COLO668 (cell line): ENCODE measurements around the gene ANGPTL4.
"Not testable (repeated sequence)": the region's sequence is repeated elsewhere in the genome, so short reads cannot be mapped to it uniquely, and the experiment has no call there.

Experiments used
- DNase-seq: peaks from one replicate; lab custom pipeline; 2025; ENCODE audit not compliant: unreplicated experiment; lab: John Stamatoyannopoulos, UW

The ANGPTL4 gene

DNA sequence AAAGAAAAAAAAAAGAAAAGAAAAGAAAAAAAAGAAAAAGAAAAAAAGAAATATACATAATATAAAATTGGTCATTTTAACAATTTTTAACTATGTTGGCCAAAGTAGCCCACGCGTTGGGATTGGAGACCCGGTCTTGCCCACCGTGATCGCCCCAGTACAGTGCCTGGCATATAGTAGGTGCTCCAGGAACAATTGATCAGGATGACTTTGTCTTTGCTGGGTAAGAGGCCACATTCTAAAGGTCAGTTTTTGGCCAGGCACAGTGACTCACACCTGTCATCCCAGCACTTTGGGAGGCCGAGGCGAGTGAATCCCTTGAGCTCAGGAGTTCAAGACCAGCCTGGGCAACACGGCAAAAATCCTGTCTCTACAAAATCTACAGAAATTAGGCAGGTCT, 3.8 kb upstream of the ANGPTL4 start:
- no peak for DNase-seq

DNA sequence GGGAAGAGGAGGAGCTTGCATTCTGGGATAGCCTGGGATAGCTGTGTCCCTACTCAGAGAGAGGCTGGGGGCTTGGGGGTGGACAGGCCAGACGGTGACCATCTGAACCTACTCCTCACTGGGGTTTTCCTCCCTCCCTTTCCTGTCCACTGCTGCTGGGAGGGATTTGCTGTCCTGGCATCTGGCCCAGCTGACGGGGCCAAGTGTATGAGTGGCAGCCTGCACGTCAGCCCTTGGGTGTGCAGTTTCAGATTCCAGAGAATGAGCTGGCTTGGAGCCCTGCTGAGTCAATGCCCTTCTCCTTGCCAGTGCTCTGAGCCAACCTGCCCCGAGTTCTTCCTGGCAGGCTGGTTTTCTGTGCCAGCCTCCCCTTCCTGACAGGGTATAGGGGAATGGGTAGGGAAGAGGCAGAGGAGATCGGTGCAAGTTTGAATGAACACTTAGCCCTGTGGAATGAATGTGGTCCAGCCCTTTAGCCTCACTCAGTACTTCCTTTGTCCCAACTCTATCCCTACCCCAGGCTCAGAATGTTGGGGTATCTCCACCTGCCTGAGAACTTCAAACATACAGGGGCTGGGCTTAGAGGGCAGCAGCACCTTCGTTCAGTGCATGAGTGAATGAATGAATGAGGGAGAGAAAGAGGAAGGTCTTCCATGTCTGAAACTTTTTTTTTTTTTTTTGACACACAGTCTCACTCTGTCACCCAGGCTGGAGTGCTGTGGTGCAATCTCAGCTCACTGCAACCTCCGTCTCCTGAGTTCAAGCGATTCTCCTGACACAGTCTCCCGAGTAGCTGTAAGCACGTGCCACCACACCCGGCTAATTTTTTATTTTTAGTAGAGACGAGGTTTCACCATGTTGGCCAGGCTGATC, 1.8 kb upstream of the ANGPTL4 start:
- DNase-seq = peak; percentile 56

DNA sequence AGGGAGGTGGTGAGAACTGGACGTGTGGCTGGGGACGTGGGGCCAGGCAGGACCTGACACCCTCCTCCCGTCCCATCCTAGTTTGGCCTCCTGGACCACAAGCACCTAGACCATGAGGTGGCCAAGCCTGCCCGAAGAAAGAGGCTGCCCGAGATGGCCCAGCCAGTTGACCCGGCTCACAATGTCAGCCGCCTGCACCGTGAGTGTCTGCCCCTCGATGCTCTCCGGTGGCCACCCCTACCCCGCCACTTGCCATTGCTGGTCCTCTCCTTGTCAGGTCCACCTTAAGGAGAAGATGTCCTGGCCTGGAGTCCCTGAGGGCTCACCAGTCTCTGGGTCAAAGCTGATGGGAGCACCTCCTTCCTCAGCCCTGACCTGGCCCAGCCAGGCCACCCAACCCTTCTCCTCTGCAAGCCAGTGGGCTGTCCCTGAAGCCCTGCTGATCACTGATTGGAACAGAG, 2.2 kb downstream of the ANGPTL4 start:
- DNase-seq = no peak

DNA sequence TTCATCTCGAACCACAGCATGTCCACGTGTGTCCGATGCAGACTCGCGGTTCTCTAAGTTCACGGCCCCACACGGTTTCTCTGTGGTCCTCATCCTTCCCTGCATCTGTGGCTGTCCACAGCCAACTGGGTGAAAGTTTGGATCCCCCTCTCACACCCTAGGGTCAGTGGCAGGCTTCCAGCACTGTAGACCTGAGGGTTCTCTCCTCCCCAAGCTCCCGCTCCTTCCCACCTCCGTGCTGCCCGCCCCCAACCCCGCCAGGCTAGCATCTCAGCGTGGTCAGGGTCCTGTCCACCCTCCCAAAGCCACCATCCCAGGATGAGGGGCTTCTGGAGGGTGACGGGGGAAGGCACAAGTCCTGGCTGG, 3.0 kb downstream of the ANGPTL4 start:
- no peak for DNase-seq

DNA sequence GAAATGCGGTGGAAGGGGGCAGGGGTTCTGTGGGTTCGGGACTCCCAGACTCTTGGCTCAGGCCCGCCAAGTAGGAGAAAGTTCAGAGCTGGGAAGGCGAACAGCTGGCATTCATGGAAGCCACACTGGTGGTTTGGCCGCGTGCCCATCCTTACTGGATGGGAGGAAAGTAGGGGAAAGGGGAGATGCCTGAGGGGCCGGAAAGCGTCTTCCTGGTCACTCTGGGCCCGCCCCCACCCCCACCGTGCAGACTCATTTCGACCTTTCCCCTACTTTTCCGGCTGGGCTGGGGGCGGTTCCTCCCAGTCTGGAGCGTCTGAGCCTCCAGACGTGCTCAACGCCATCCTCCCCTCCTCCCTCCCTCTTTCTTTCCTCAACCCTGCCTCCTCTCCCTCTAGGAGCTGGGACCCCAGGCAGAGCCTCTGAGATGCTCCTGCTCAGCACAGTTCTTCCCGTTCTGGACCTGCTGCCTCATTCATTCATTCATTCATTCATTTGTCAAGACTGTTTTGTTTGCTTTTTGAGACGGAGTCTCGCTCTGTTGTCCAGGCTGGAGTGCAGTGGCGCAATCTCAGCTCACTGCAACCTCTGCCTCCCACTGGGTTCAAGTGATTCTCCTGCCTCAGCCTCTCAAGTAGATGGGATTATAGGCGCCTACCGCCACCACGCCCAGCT, 3.5 kb downstream of the ANGPTL4 start:
- peak; percentile 56 for DNase-seq

DNA sequence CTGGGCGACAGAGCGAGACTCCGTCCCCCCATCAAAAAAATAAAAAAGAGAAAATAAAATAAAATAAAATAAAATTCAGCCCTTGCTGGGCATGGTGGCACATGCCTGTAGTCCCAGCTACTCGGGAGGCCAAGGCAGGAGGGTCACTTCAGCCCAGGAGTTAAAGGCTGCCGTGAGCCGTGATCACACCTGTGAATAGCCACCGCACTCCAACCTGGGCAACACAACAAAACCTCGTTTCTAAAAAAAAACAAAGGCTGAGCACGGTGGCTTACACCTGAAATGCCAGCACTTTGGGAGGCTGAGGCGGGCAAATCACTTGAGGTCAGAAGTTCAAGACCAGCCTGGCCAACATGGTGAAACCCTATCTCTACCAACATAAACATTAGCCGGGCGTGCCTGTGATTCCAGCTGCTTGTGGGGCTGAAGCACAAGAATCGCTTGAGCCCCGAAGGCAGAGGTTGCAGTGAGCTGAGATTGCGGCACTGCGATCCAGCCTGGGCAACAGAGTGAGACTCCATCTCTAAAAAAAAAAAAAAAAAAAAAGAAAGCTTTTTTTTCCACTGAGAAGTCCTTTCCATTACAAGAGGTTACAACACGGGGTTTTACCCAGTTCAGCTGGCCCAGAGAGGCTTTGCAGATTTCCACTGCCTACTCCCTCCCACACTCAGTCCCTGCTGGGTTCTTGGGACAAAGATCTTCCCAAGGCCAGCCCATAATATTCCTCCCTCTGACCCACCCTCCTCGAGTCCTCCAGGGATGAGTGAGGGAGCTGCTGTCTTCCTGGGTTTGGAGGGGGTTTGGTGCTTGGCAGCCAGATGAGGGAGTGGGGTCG, 6.4 kb downstream of the ANGPTL4 start:
- no peak for DNase-seq

DNA sequence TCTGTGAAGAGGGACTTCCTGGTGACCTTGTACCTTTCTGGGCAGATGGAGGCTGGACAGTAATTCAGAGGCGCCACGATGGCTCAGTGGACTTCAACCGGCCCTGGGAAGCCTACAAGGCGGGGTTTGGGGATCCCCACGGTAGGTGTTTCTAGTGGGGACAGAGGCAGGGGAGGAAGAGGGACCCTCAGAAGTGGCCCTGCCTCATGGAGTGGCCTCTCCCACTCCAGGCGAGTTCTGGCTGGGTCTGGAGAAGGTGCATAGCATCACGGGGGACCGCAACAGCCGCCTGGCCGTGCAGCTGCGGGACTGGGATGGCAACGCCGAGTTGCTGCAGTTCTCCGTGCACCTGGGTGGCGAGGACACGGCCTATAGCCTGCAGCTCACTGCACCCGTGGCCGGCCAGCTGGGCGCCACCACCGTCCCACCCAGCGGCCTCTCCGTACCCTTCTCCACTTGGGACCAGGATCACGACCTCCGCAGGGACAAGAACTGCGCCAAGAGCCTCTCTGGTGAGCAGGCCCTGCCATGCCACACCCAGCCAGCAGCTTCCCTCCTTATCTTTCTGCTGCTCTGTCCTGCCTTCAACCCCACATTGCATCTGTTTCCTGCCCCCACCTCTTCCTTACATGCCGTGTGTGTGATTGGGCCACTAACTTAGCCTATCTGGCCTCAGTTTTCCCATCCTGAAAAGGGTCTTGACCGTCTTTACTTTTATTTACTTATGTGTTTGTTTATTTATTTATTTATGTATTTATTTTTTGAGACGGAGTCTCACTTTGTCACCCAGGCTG, 7.3 kb downstream of the ANGPTL4 start:
- no peak for DNase-seq

DNA sequence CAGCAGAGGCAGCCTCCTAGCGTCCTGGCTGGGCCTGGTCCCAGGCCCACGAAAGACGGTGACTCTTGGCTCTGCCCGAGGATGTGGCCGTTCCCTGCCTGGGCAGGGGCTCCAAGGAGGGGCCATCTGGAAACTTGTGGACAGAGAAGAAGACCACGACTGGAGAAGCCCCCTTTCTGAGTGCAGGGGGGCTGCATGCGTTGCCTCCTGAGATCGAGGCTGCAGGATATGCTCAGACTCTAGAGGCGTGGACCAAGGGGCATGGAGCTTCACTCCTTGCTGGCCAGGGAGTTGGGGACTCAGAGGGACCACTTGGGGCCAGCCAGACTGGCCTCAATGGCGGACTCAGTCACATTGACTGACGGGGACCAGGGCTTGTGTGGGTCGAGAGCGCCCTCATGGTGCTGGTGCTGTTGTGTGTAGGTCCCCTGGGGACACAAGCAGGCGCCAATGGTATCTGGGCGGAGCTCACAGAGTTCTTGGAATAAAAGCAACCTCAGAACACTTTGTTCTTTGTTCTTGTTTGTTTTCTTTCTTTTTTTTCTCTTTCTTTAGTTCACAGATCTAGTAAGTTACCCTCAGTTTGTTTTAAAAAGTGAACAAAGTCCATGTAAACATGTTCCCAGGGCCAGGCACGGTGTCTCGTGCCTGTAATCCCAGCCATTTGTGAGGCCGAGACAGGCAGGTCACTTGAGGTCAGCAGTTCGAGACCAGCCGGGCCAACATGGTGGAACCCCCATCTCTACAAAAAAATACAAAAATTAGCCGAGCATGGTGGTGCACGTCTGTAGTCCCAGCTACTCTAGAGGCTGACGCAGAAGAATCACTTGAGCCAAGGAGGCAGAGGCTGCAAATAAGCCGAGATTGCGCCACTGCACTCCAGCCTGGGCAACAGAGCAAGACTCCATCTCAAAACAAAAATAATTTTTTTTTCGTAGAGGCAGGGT, 10.2 kb downstream of the ANGPTL4 start:
- DNase-seq = no peak

DNA sequence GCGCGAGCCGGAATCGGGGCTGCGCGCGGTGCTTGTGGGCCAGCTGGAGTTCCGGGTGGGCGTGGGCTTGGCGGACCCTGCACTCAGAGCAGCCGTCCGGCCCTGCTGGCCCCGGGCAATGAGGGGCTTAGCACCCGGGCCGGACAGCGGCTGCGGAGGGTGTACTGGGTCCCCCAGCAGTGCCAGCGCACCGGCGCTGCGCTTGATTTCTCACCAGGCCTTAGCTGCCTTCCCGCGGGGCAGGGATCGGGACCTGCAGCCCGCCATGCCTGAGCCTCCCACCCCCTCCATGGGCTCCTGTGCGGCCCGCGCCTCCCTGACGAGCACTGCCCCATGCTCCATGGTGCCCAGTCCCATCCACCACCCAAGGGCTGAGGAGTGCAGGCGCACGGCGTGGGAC, 11.8 kb downstream of the ANGPTL4 start:
- DNase-seq = not testable (repeated sequence)

DNA sequence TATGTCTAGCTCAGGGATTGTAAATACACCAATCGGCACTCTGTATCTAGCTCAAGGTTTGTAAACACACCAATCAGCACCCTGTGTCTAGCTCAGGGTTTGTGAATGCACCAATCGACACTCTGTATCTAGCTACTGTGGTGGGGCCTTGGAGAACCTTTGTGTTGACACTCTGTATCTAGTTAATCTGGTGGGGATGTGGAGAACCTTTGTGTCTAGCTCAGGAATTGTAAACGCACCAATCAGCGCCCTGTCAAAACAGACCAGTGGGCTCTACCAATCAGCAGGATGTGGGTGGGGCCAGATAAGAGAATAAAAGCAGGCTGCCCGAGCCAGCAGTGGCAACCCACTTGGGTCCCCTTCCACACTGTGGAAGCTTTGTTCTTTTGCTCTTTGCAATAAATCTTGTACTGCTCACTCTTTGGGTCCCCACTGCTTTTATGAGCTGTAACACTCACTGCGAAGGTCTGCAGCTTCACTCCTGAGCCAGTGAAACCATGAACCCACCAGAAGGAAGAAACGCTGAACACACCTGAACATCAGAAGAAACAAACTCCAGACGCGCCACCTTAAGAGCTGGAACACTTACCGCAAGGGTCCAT, 12.5 kb downstream of the ANGPTL4 start:
- DNase-seq = not testable (repeated sequence)

DNA sequence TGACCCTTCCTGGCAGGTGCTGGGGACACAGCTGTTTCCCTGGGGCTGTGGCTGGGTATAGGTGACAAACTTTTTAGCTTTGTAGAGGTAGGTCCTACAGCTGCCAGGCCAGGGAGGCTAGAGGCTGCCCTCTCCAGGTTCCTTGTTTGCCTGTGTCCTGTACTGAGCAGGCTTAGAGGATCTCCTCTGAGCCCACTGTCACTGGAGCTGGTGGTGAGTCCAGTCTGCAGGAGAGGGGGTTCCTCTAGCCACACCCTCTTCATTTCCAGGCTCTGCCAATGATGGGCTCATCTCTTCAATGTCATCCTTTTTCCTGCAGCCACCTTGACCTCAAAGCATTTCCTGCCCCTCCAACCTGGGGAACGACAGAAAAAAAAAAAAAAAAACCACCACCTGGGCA, 13.6 kb downstream of the ANGPTL4 start:
- DNase-seq = no peak

DNA sequence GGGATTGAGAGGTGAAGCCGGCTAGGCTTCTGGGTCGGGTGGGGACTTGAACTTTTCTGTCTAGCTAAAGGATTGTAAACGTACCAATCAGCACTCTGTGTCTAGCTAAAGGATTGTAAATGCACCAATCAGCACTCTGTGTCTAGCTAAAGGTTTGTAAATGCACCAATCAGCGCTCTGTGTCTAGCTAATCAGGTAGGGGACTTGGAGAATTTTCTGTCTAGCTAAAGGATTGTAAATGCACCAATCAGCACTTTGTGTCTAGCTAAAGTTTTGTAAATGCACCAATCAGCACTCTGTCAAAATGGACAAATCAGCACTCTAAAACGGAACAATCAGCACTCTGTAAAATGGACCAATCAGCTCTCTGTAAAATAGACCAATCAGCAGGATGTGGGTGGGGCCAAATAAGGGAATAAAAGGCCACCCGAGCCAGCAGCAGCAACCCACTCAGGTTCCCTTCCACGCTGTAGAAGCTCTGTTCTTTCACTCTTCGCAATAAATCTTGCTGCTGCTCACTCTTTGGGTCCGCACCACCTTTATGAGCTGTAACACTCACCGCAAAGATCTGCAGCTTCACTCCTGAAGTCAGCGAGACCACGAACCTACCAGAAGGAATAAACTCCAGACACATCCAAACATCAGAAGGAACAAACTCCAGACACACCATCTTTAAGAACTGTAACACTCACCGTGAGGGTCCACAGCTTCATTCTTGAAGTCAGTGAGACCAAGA, 15.4 kb downstream of the ANGPTL4 start:
- DNase-seq = not testable (repeated sequence)

DNA sequence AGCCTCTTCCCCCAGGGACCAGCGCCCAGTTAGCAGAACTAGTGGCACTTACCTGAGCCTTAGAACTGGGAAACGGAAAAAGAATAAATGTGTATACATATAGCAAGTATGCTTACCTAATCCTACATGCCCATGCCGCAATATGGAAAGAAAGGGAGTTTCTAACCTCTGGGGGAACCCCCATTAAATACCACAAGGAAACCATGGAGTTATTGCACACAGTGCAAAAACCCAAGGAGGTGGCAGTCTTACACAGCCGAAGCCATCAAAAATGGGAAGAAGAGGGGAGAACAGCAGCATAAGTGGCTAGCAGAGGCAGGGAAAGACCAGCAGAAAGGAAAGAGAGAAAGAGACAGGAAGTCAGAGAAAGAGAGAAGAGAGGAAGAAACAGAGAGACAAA, 20.6 kb downstream of the ANGPTL4 start:
- DNase-seq = not testable (repeated sequence)

DNA sequence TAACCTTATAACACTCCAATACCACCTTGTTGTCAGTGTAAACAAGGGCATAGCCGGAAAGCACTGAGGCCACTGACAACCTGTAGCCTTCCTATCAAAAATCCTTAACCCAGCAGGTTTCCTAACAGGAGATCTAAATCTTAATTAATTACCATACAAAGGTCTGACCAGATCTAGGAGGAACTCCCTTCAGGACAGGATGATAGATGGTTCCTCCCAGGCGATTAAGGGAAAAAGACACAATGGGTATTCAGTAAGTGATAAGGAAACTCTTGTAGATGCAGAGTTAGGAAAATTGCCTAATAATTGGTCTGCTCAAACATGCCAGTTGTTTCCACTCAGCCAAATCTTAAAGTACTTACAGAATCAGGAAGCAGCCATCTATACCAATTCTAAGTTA, 21.1 kb downstream of the ANGPTL4 start:
- DNase-seq = not testable (repeated sequence)

DNA sequence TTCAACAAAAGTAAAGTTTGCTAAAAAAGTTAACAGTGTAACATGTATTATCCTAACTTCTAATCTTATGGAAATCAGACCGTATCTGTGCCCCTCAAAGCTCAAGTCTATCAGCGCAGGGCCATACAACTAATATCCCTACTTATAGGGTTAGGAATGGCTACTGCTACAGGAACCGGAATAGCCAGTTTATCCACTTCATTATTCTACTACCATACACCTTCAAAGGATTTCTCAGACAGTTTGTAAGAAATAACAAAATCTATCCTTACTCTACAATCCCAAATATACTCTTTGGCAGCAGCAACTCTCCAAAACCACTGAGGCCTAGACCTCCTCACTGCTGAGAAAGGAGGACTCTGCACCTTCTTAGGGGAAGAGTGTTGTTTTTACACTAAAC, 21.6 kb downstream of the ANGPTL4 start:
- DNase-seq = not testable (repeated sequence)

DNA sequence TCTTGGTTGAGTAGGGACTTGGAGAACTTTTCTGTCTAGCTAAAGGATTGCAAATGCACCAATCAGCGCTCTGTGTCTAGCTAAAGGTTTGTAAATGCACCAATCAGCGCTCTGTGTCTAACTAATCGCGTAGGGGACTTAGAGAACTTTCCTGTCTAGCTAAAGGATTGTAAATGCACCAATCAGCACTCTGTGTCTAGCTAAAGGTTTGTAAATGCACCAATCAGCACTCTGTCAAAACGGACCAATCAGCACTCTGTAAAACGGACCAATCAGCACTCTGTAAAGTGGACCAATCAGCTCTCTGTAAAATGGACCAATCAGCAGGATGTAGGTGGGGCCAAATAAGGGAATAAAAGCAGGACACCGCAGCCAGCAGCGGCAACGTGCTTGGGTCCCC, 22.5 kb downstream of the ANGPTL4 start:
- not testable (repeated sequence) for DNase-seq

DNA sequence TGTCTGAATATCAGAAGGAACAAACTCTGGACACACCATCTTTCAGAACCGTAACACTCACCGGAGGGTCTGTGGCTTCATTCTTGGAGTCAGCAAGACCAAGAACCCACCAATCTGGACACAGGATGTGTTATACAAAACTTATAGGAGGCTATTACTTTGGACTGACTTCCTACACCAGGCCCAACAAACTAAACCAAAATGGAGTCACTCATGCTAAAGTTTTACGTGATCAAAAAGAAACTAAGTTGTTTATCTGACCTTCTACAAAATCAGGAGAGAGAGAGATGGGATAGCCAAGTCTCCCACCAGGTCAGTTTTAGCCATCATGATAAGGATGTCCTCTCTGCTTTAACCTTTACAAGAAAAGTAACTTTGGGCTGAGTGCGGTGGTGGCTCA, 23.0 kb downstream of the ANGPTL4 start:
- DNase-seq = no peak
